ENCODE data around the gene VSX2.

The VSX2 gene

GRCh38 chr14:74239848-74240793 lies 872 bp downstream of the VSX2 start:
- no peak for TF ChIP-seq ZNF174 (tag by site-specific recombination; IDR thresholded peaks at IDR 0.05)
- TF ChIP-seq ZNF24 (tag by site-specific recombination; IDR thresholded peaks at IDR 0.05) = no peak
- TF ChIP-seq KLF1 (tag by site-specific recombination; IDR thresholded peaks at IDR 0.05) = no peak
- TF ChIP-seq ZNF416 (tag by site-specific recombination; IDR thresholded peaks at IDR 0.05) = no peak
- TF ChIP-seq ZNF37A (tag by site-specific recombination; IDR thresholded peaks at IDR 0.05) = no peak
- no peak for TF ChIP-seq ZNF274 (IDR thresholded peaks at IDR 0.05; ENCODE audit: low read length)
- no peak for TF ChIP-seq ZNF274 (tag by site-specific recombination; IDR thresholded peaks at IDR 0.05; ENCODE audit: borderline replicate concordance)
- TF ChIP-seq OVOL3 (tag by site-specific recombination; IDR thresholded peaks at IDR 0.05) = no peak
- TF ChIP-seq GLIS2 (tag by site-specific recombination; IDR thresholded peaks at IDR 0.05) = no peak
- TF ChIP-seq ZNF354C (tag by site-specific recombination; IDR thresholded peaks at IDR 0.05; ENCODE audit: borderline replicate concordance, low read depth) = no peak
- H3K4me3 ChIP-seq (ENCODE audit: low read depth, low read length) = no peak overlapping the region
- POLR2A ChIA-PET = no interaction called here

DNA sequence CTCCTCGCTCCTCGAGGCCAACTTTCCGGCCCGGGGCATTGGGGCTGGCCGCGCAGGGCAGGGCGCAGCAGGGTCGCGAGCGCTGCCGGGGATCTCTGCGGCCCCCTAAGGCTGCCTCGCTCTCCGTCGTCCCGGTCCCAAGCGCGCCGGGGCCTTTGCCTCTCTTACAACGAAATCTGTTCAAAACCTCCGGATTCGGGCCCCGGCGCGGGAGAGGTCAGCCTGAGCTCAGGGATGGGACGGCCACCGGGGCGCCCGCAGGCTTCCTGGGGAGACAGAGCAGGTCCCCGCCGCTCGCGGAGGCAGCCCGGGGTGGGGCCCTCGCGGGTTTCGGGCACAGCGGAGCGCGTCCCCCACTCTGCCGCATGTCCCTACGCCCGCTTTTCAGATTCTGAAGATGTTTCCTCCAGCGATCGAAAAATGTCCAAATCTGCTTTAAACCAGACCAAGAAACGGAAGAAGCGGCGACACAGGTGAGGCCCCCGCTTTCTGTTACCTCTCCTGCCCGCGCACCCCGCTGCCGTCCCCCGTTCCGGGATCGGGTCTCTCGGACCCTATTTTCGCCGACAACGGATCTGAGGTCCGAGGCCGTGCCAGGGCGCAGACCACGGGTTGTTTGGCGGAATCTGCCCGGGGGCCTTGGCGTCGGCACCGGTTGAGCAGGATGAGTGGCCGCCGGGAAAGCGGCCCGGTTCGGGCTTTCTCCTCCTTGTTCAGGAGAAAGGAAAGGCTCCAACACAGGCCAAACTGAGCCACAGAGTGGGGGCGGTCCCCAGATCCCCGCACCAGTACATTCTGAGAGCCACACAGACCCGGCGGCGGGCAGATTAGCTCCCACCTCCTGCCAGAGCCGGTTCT lies 1.8 kb downstream of the VSX2 start:
- ChIA-PET CTCF (interaction anchor here (0.8 to 0.9 kb wide), 2 partner anchors 10 to 85 kb away, joined by 3 to 5 read pairs; no protein-coding TSS in a partner anchor), POLR2A (no interaction called here)
- Histone ChIP-seq H3K9me3 (ENCODE audit: control insufficient read depth, insufficient read depth, low read depth, low read length) (no peaks in the 10 kb centered on the region), H3K4me3 (ENCODE audit: low read depth, low read length) (no peak overlapping the region; the same call in 1 of the 2 replicates), H3K27ac (ENCODE audit: extremely low read depth, low read depth, low read length) (no peak overlapping the region), H3K36me3 (ENCODE audit: control insufficient read depth in 2 of 2, insufficient read depth in 1 of 2, low read length in 2 of 2) (no peaks in the 10 kb centered on the region), H3K4me1 (ENCODE audit: control insufficient read depth, insufficient read depth, low read length) (no peaks in the 10 kb centered on the region)
- no peak for TF ChIP-seq ZNF488 (tag by site-specific recombination; IDR thresholded peaks at IDR 0.05)
- TF ChIP-seq YY2 (tag by site-specific recombination; IDR thresholded peaks at IDR 0.05) = no peak
- no peak for TF ChIP-seq ZNF169 (tag by site-specific recombination; IDR thresholded peaks at IDR 0.05)
- TF ChIP-seq HOXA7 (CRISPR knock-in tag; IDR thresholded peaks at IDR 0.05; ENCODE audit: borderline replicate concordance) = no peak
- no peak for TF ChIP-seq ZNF621 (tag by site-specific recombination; IDR thresholded peaks at IDR 0.05)
- TF ChIP-seq ZNF610 (tag by site-specific recombination; IDR thresholded peaks at IDR 0.05; ENCODE audit: borderline replicate concordance) = no peak
- TF ChIP-seq MYNN (tag by site-specific recombination; IDR thresholded peaks at IDR 0.05; ENCODE audit: borderline replicate concordance) = no peak
- TF ChIP-seq ZNF658 (tag by site-specific recombination; IDR thresholded peaks at IDR 0.05) = no peak
- TF ChIP-seq ZNF16 (tag by site-specific recombination; IDR thresholded peaks at IDR 0.05; ENCODE audit: low read depth) = no peak

More at GRCh38 chr14:74239848-74240793, 872 bp downstream of the VSX2 start:
- Histone ChIP-seq H3K9me3 (ENCODE audit: control insufficient read depth, insufficient read depth, low read depth, low read length) (no peaks in the 10 kb centered on the region), H3K4me1 (ENCODE audit: control insufficient read depth, insufficient read depth, low read length) (no peaks in the 10 kb centered on the region), H3K27ac (ENCODE audit: extremely low read depth, low read depth, low read length) (no peak overlapping the region), H3K36me3 (ENCODE audit: control insufficient read depth in 2 of 2, insufficient read depth in 1 of 2, low read length in 2 of 2) (no peaks in the 10 kb centered on the region)
- CTCF ChIA-PET = interaction anchor here (0.8 to 0.9 kb wide), 3 partner anchors 11 to 91 kb away, joined by 3 to 5 read pairs (median 3); no protein-coding TSS in a partner anchor

DNA sequence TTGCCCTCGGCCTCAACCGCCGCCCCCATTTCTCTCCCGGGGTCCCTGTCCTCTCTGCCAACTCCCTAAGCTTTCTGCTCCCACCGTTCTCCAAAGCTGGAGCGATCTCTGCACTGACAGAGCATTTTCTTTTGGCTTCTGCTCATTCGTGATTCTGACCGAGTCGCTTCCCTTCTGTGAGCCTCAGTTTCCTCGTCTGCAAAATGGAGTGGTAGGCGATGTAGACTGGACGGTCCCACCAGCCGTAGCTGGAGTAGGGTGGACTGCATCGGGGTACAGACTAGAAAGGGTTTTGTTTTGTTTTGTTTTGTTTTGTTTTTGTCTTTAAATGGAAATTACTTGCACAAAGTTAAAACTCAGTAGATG lies 2.4 kb downstream of the VSX2 start:
- no peak overlapping the region for H3K4me3 ChIP-seq (ENCODE audit: low read depth, low read length)
- H3K4me1 ChIP-seq (ENCODE audit: control insufficient read depth, insufficient read depth, low read length) = no peaks in the 10 kb centered on the region
- ChIA-PET CTCF (no interaction called here), POLR2A (no interaction called here)
- no peaks in the 10 kb centered on the region for H3K9me3 ChIP-seq (ENCODE audit: control insufficient read depth, insufficient read depth, low read depth, low read length)
- no peaks in the 10 kb centered on the region for H3K36me3 ChIP-seq (ENCODE audit: control insufficient read depth in 2 of 2, insufficient read depth in 1 of 2, low read length in 2 of 2)
- no peak overlapping the region for H3K27ac ChIP-seq (ENCODE audit: extremely low read depth, low read depth, low read length)
- TF ChIP-seq ZNF571 (tag by site-specific recombination; IDR thresholded peaks at IDR 0.05) = no peak
- no peak for TF ChIP-seq ZNF624 (tag by site-specific recombination; IDR thresholded peaks at IDR 0.05)
- TF ChIP-seq ZNF645 (tag by site-specific recombination; IDR thresholded peaks at IDR 0.05) = no peak
- TF ChIP-seq ZNF394 (tag by site-specific recombination; IDR thresholded peaks at IDR 0.05; ENCODE audit: borderline replicate concordance) = no peak
- TF ChIP-seq ZBTB44 (tag by site-specific recombination; IDR thresholded peaks at IDR 0.05) = no peak
- TF ChIP-seq PATZ1 (tag by site-specific recombination; IDR thresholded peaks at IDR 0.05) = no peak
